SW480 (cell line): ENCODE measurements around the gene BTN1A1.
"Not testable (repeated sequence)": the region's sequence is repeated elsewhere in the genome, so short reads cannot be mapped to it uniquely, and the experiment has no call there.

Source experiments
- DNase-seq: peaks from one replicate; pipeline ENCODE4 v3.0.0-alpha.2; 2016; ENCODE audit warnings: low spot score

BTN1A1 gene

DNA sequence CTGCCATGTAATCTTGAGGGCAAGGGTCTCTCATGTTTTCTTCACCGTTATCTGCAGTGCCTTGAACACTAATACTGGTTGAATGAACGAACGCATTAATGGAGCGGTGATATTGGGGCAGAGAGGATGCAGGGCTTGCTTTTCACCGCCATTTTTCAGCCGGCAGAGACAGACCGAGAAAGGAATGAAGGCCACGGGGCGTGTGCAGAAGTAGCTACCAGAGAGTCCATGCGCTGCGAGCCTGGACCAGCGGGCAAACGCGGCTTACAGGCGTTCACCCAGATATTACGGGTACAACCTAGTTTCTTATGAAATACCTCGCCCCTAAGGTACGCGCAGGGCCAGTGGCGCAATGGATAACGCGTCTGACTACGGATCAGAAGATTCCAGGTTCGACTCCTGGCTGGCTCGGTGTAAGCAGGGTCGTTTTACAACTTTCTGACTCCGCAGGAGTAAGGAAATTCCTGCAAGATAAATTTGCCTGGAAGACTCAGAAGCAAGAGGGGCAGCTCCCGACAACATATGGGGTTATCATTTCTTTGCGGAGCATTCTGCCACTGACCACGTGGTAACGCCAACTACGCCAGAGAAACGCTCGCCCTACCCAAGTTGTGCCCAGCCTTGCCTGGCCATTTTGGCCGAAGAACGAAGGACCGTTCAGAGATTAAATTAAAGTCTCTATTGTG lies 37.2 kb downstream of the BTN1A1 start:
- peak; percentile 94 for DNase-seq

DNA sequence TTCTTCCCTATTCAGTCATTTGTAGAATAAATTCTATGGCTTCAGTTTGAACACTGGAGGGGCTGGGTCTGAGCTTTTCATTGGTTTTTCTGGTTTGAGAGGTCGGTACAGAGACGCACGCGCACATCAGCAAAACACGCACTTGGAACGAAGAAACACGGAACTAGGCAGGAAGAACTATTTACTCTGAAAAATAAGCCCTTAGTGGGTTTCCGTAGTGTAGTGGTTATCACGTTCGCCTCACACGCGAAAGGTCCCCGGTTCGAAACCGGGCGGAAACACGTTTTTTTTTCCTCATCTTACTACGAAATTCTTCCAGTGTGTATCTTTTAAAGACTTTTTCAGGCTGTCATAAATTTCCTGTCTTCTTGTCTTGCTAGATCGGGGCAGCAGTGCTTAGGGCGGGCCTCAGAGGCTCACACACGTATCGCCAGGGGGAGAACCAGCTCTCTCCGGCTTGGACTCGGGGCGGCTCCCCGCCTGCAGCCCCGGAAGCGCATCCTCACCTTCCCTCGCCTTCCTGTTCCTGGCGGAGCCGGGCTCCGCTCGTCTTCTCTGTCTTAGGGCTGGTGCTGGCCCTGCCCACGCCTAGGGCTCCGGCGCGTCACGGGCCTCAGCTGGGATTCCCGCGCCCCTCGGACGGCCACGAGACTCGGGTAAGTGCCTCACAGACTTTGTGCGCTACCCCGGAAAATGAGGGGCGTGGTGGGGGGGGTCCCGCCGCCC lies 37.9 kb downstream of the BTN1A1 start, which contains the start of gene HMGN4:
Gene HMGN4, plus strand, starts transcription at position 521 of the 726 bp plus-strand sequence. CDS start 6,841 bp downstream, outside the sequence.
- DNase-seq: peak; percentile 88

DNA sequence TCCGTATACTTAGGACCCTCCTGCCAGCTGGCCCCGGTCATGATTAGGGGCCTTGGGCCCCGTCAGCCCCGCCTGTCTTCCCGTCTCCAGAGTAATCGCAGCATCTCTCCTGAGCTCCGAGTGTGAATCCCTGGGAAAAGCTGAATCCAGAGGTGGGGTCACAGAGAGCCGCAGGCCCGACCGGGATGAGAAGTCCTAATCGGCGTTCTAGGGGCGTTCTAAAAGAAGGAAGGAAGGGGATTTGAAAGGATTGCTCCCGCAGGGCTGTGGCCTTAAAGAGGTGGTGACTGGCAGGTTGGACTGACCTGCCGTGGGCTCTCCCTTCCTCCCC lies 38.4 kb downstream of the BTN1A1 start:
- DNase-seq: peak; percentile 11

DNA sequence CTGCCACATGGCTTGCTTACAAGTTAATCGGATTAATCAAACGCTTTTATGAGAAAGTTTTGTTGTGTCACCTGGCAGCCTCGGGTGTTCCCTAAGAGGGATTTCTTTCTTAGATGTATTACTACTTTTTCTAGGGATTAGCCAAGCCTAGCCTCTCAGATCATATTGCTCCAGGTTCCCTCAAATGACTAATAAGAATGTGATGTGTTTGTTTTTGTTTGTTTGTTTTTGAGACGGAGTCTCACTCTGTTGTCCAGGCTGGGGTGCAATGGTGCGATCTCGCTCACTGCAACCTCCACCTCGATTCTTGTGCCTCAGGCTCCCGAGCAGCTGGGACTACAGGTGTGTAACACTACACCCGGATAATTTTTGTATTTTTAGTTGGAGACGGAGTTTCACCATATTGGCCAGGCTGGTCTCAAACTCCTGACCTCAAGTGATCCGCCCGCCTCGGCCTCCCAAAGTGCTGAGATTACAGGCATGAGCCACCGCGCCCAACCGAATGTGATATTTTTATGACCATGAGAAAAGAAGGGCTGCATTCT lies 39.0 kb downstream of the BTN1A1 start:
- DNase-seq: no peak

DNA sequence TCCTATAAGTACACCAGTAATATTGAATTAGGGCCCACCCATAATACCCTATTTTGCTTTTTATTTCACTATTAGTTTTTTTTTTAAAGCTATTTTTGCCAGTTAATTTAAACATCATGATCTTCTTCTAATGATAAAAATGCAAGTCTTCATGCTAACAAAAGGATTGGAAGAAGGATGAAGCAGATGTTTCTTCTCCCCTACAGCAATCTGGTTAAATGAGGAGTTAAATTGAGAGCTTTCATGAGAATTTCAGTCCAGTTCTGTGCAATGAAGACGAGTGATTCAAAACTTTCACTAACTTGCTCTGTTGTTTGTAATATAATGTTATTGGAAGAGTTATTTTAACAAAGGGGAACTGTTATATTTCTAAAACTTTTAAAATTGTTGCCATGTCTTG lies 41.5 kb downstream of the BTN1A1 start:
- DNase-seq: no peak

DNA sequence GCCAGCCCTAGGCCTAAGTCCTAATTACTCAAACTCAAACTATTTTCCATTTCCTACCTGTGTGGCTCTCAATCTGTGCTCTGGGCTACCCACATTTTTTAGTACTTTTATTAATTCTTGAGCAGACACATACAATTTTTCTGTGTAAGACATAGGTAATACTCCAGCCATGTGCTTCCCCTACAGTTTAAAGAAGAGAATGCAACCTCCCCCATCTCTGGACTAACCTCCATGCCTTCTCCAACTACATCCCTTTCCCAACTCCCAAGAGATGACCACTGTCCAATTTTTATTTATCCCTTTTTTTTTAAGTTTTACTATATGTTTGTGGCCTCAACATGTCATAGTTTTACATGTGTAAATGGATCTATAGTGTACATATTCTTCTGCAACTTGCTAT lies 43.9 kb downstream of the BTN1A1 start:
- no peak for DNase-seq

DNA sequence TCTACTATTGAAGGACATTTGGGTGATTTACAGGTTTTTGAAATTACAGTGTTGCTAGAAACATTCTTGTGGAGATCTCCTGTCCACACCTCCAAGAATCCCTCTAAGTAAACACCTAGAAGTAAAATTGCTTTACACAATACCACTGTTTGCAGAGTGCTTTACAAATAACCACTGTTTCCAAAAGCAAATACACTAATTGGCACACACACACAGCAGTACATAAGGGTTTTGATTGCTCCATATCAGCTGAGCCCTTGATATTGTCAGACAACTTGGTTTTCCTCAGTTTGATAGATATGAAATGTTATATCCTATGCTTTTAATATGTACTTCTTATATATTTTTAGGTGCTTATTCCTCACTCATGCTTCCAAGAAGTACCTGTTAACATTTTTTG lies 44.4 kb downstream of the BTN1A1 start:
- DNase-seq: no peak

DNA sequence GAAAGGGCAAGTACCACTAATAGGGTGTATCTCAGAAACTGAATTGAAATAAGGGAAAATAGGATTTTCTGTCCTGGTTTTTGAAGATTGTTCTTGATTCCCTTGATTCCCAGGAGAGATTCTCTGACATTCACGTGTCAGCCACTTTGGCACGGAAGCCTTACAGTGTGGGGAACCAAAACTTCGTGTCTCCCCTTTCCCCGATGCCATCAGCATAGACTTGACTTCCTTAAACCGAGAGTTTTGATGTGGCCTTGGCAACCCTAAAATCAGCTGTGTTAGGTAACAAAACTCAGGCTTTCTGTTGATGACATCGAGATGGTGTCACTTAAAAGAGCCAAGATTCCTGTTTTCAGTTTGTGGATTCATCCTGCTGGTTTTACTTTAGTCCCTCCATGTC lies 45.5 kb downstream of the BTN1A1 start:
- no peak for DNase-seq

DNA sequence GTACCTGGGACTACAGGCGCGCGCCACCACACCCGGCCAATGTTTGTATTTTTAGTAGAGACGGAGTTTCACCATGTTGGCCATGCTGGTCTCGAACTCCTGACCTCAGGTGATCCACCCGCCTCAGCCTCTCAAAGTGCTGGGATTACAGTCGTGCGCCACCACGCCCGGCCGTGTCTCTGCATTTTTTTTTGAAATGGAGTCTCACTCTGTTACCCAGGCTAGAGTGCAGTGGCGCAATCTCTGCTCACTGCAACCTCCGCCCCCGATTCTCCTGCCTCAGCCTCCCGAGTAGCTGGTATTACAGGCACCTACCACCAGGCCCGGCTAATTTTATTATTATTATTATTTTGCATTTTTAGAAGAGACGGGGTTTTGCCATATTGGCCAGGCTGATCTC lies 47.3 kb downstream of the BTN1A1 start:
- DNase-seq: not testable (repeated sequence)

DNA sequence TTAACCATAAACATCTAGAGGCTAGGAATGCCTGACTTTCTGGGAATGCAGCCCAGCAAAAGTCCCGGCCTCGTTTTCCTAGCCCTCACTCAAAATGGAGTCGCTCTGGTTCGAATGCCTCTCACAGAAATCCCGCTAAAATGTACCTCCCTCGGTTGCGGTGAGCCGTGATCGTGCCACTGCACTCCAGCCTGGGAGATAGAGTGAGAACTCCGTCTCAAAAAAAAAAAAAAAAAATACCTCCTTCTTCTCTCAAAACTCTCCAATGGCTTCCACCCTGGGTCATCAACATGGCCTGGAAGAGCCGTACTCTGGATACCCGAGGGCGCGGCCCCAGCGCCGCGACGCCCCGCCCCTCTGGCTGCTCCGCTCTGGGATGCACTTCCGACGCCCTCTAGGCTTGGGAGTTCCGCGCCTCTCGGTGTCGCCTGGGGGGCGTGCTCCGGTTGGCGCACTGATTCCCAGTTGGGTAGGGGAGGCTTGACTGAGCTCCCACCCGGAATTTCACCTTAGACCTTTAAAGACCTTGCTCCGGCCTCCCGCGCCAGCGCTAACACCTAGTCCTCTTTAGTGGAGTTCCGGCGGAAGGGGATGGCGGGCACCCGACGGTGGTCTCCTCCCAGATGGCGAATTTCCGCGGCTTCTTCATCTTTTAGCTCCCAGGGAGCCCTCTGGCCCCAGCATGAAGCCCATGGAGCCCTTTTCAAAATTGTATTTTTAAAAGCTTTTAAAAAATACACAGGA lies 50.3 kb downstream of the BTN1A1 start:
- DNase-seq: peak; percentile 65

DNA sequence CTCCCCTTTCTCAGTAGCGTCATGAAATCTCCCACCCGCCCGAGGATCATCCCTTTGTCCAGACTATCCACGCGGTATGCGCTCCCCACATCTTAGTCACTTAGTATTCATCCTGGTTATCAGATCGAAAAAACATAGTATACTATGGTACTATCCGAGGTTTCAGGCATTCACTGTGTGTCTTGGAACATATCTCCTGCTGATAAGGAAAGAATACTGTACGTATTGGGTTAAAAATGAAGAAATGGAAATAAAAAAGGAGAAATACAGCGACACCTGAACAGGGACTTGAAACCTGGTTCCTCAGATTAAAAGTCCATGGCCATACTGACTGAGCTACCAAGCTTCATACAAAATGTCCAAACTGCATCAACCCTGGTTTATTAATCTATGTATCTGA lies 52.1 kb downstream of the BTN1A1 start:
- DNase-seq: no peak

DNA sequence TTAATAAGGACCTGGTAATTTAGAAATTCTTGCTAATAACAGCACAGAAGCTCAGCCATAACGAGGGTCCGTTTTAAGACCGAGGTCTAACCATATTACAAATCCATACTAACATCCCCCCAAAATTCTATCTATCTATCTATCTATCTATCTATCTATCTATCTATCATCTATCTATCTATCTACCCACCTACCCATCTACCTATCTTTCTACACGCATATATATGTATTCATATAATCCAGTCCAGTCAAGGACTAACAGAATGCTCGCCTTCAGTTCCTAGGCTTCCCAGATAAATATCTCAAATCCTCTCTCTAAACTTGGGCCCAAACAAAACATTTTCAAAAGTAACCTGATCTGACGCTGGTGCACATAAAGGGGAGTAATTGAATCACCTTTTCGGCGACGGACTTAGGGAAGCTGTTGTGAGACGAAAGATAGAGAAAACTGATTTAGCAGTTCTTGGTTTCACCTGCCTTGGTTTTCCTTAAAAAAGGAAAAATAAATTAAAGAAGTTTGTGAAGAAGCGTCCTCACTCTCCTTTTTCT lies 52.6 kb downstream of the BTN1A1 start:
- no peak for DNase-seq

DNA sequence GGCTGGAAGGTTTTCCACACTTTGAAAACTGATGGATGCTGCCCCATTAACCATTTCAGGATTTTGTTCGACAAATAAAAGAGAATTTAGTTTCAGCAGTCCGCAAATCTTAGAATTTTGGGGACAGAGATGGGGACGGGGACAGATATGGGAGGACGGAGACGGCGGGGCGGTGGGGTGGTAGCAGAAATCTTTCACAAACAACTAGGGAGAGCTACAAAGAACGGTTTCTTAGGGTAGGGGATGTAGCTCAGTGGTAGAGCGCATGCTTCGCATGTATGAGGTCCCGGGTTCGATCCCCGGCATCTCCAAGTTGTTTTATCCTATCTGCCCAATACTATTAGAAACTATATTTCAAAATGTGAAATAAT lies 53.1 kb downstream of the BTN1A1 start:
- DNase-seq: peak; percentile 70

DNA sequence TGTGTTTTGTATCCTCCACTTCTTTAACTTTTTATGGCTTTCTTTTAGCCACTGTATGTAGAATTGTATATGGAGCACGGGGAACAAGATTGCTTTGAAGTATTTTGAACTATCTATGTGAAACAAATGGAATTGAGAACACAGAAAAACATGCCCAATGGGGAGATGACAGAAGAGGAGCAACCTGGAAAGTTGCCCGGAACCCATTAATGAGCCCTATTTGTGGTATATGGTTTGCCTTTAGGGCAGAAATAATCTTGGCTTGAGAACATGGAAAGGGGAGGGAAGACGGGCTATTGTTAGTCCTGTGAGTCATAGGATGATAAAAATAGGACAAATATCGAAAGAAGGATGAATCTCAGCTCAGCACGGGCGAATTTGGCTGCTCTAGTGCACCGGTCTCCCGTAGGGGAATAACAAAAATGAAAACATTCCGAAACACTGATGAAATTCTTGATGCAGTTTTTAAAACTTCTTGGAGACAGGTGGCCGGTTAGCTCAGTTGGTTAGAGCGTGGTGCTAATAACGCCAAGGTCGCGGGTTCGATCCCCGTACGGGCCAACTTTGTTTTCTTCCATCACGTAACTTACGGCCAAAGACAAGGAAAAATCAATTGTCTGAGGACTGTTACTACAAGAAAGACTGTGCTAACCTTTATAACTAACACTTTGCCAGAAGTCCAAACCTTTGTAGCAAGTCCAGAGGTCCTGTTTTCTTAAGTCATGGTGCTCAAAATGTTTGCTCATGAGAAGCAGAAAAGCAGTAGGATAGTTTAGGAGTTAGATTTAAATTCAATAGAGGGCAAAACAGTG lies 53.7 kb downstream of the BTN1A1 start:
- peak; percentile 78 for DNase-seq

DNA sequence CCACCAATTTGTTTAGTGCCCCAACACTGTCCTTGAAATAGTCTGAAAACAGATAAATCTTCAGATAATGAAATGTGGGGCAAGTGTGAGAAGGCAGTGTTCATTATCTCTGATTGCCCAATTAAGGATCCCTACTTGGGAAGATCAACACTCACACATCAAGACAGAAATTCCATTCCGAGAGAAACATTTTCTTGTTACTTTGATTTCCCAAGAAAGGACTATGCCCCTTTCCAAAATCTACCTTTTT lies 54.3 kb downstream of the BTN1A1 start:
- DNase-seq: no peak

DNA sequence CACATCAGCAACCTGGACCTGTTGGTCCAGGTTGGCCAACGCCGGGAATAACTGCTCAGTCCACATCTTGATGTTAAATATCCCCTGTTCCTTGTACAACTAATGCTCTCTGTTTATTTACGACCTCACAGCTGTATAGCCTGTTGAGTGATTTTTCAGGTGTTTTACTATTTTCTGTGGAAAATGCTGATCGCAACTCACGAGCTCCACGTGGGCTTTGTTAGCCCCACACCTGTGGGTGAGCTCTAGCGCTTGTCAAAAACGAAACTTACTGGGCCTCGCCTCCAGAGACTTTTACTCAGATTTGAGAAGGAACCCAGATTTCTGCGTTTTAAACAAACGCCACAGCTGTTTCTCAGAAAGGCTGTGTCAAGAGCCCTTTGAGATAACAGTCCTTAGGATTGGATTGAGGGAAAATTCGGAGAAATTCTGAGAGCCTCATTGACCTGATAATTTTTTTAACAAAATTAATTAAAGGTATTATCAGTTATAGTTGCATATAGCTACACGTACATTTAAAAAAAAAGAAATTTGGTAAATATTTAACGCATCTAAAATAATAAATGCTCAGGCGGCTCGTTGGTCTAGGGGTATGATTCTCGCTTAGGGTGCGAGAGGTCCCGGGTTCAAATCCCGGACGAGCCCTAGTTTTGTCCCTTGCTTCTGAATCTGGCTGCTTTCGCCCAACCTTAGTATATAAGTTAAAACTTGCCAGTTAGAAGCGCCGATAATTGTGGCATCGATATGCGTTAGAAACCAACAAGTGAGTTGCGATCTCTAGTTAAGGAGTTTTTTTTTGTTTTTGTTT lies 54.8 kb downstream of the BTN1A1 start:
- DNase-seq: peak; percentile 28

DNA sequence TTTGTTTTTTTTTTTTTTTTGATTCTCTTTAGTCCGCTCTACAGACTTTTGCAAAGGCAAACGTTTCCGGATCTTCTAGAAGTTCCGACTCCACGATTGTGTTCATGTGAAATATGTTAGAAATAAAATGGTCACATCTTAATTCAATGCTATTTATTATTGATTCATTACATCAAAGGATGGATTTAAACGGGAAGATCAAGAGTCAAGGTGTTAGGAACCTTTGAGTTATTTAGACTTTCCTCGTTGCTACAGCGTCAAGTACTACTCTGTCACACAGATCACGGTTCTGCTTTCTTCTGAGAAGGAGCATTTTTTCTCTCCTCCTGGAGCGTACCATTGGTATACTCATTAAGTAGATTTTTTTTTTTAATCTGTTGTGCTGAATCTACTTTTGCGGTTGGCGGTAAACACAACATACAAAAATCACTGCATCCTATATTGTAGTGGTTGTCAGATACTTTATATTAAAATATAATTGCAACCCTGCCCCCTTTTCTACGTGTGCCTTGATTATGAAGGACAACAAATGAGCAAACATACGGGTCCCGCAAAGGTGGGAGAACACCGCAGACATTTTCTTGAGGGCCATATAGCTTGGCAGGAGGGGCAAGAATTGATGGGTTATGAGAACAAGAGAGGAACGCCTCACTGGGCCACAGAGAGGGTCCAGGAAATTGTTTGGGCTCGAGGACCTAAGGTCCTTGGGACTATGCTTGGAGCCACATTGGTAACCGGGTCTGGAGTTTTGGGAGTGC lies 55.6 kb downstream of the BTN1A1 start:
- DNase-seq: no peak

DNA sequence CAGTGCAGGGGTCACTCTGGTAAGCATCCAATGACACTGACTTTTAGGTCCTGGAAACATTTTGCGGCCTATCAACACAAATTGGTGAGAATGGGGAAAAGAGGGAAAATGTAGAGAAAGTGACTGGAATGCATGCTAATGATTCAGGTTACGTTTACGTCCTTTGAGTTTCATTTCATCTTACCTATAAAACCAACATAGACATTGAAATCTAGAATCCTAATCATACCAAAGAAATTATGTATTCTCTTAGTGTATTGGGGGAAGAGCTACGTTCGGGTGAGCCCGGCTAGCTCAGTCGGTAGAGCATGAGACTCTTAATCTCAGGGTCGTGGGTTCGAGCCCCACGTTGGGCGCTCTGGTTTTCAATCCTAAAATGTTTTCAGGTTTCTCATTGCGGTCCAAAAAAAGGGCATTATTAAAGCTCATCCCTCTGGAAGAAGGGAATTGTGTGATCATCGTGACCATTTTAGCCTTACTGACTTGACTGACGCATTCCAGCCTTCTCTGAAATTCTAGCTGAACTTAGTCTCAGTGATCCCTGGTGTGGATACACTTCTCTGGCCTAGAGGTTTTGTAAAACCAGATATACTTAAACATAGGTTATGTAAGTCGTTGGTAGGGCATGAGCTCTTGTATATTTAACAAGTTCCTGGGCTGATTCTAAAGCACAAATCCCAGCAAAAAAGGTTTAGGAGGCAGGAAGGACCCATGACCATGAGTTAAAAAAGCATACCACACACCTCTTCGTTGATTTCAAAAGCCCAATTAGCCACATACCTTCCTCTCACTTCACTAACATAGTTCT lies 56.4 kb downstream of the BTN1A1 start:
- peak; percentile 57 for DNase-seq
